ENCODE measurements around the gene OVOL2. TPM values are rescaled to one million over a fixed set of nuclear protein-coding genes. Genes with fewer than 3 reads are reported as not detected.
A peak's percentile ranks its signal among the peaks of the same experiment; 100 is the strongest.

OVOL2 gene
- total RNA-seq, 1 experiment from 2014 or later = not detected

- no TSS peak for BruUV-seq (replicated peaks)
- POLR2A ChIA-PET (ENCODE audit: low non-redundant PET) = no interaction called here
These were observed 14.8 kb upstream of the OVOL2 start for GRCh38 chr20:18072532-18072931.

DNA sequence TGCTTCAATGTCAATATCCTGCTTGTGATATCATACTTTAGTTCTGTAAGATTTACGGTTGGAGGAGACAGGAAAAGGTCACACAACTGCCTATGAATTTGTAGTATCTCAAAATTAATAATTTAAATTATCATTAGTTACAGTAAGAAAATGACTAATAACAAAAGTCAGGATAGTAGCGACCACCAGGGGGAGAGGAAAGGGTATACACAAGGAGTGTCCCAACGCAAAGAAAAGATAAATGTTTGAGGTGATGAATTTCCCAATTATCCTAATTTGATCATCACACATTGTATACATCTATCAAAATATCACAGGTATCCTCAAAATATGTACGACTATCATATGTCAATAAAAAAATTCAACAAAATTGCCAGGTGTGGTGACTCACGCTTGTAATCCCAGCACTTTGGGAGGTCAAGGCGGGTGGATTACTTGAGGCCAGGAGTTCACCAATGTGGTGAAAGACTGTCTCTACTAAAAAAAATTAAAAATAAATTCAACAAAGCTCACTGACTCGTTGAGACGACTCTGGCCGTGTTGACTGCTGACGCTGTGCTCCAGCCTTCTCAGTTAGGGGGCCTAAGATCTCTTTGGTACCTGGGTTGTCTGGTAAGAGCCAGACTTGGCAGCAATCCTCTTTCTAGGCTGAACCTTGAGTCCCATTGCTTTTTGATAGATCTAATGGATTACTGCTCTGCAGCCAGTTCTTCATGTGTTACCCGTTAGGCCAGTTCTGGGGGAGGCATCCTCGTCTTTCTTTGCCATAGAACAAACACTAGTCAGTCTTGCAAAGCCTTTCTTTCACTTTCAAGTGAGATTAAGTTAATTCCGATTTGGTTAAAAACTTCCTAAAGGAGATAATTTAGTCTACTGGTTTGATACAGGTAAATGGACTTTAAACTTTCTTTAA, 9.0 kb upstream of the OVOL2 start:
- H3K36me3 ChIP-seq (ENCODE audit: insufficient read depth, low read length, poor library complexity, severe bottlenecking) = no peaks in the 10 kb centered on the region
- ChIA-PET POLR2A (ENCODE audit: low non-redundant PET) (no interaction called here), CTCF (no interaction called here)
- intact Hi-C loops (cut with micrococcal nuclease; ENCODE audit: unreplicated experiment) = loop anchor here (2.0 kb wide), 1 partner anchor 210 kb away; no protein-coding TSS in a partner anchor
- H3K27ac ChIP-seq (ENCODE audit: low read depth, low read length, poor library complexity, severe bottlenecking) = no peak overlapping the region
- no TSS peak for BruUV-seq (replicated peaks)
- H3K27me3 ChIP-seq (replicated peaks; ENCODE audit: insufficient read depth, low read depth, low read length, poor library complexity) = peaks cover 36% of the 10 kb centered on the region
- H3K9me3 ChIP-seq (ENCODE audit: low read depth, low read length, poor library complexity, severe bottlenecking) = no peaks in the 10 kb centered on the region
- no peak for TF ChIP-seq EZH2 (IDR thresholded peaks at IDR 0.05; ENCODE audit: borderline replicate concordance, low read depth, low read length, poor library complexity, severe bottlenecking)
- TF ChIP-seq, protein P1, sequence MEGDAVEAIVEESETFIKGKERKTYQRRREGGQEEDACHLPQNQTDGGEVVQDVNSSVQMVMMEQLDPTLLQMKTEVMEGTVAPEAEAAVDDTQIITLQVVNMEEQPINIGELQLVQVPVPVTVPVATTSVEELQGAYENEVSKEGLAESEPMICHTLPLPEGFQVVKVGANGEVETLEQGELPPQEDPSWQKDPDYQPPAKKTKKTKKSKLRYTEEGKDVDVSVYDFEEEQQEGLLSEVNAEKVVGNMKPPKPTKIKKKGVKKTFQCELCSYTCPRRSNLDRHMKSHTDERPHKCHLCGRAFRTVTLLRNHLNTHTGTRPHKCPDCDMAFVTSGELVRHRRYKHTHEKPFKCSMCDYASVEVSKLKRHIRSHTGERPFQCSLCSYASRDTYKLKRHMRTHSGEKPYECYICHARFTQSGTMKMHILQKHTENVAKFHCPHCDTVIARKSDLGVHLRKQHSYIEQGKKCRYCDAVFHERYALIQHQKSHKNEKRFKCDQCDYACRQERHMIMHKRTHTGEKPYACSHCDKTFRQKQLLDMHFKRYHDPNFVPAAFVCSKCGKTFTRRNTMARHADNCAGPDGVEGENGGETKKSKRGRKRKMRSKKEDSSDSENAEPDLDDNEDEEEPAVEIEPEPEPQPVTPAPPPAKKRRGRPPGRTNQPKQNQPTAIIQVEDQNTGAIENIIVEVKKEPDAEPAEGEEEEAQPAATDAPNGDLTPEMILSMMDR (conservative IDR thresholded peaks at IDR 0.05; ENCODE audit: low read depth, low read length) = peak; percentile 39; the same call in 1 of the 2 replicates
- H3K4me3 ChIP-seq (ENCODE audit: low read depth, low read length, poor library complexity, severe bottlenecking) = no peak overlapping the region
- DNase-seq (ENCODE audit: low spot score) = no peak
- no peaks in the 10 kb centered on the region for H3K4me1 ChIP-seq (ENCODE audit: insufficient read depth, low read length, poor library complexity, severe bottlenecking)

More at GRCh38 chr20:18072532-18072931, 14.8 kb upstream of the OVOL2 start:
- CTCF ChIA-PET = no interaction called here
- intact Hi-C loops (cut with micrococcal nuclease; ENCODE audit: unreplicated experiment) = no loop called here
- no peak for TF ChIP-seq EZH2 (IDR thresholded peaks at IDR 0.05; ENCODE audit: borderline replicate concordance, low read depth, low read length, poor library complexity, severe bottlenecking)
- TF ChIP-seq, protein P1 (conservative IDR thresholded peaks at IDR 0.05; ENCODE audit: low read depth, low read length) = no peak
- no peak overlapping the region for H3K4me3 ChIP-seq (ENCODE audit: low read depth, low read length, poor library complexity, severe bottlenecking)
- H3K27me3 ChIP-seq (replicated peaks; ENCODE audit: insufficient read depth, low read depth, low read length, poor library complexity) = peaks cover 5% of the 10 kb centered on the region
- no peaks in the 10 kb centered on the region for H3K36me3 ChIP-seq (ENCODE audit: insufficient read depth, low read length, poor library complexity, severe bottlenecking)
- DNase-seq (ENCODE audit: low spot score) = no peak
- no peaks in the 10 kb centered on the region for H3K9me3 ChIP-seq (ENCODE audit: low read depth, low read length, poor library complexity, severe bottlenecking)
- no peaks in the 10 kb centered on the region for H3K4me1 ChIP-seq (ENCODE audit: insufficient read depth, low read length, poor library complexity, severe bottlenecking)
- H3K27ac ChIP-seq (ENCODE audit: low read depth, low read length, poor library complexity, severe bottlenecking) = no peak overlapping the region

DNA sequence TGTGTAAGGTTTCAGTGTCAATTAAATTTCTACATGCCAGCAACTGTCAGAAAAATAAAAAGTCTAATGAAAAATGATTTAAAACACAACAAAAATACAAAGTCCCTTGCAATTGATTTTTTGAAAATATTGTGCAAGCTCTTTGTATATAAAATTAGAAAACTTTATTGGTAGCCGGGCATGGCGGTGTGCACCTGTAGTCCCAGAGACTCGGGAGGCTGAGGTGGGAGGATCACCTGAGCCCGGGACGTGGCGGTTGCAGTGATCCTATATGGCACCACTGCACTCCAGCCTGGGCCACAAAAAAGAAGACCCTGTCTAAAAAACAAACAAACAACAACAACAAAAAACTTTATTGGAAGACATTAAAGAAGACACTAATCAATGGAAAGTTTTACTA, 6.0 kb upstream of the OVOL2 start:
- no peaks in the 10 kb centered on the region for H3K9me3 ChIP-seq (ENCODE audit: low read depth, low read length, poor library complexity, severe bottlenecking)
- no peak for DNase-seq (ENCODE audit: low spot score)
- ChIA-PET POLR2A (ENCODE audit: low non-redundant PET) (no interaction called here), CTCF (no interaction called here)
- intact Hi-C loops (cut with micrococcal nuclease; ENCODE audit: unreplicated experiment) = no loop called here
- TF ChIP-seq EZH2 (IDR thresholded peaks at IDR 0.05; ENCODE audit: borderline replicate concordance, low read depth, low read length, poor library complexity, severe bottlenecking) = no peak
- TF ChIP-seq, protein P1 (conservative IDR thresholded peaks at IDR 0.05; ENCODE audit: low read depth, low read length) = no peak
- no peaks in the 10 kb centered on the region for H3K36me3 ChIP-seq (ENCODE audit: insufficient read depth, low read length, poor library complexity, severe bottlenecking)
- no peak overlapping the region for H3K4me3 ChIP-seq (ENCODE audit: low read depth, low read length, poor library complexity, severe bottlenecking)
- H3K27ac ChIP-seq (ENCODE audit: low read depth, low read length, poor library complexity, severe bottlenecking) = no peak overlapping the region
- peaks cover 65% of the 10 kb centered on the region for H3K27me3 ChIP-seq (replicated peaks; ENCODE audit: insufficient read depth, low read depth, low read length, poor library complexity)
- no peaks in the 10 kb centered on the region for H3K4me1 ChIP-seq (ENCODE audit: insufficient read depth, low read length, poor library complexity, severe bottlenecking)
- no TSS peak for BruUV-seq (replicated peaks)
